Endothelial cell of umbilical vein (primary cell): ENCODE results near the gene PDSS2. TPM values are rescaled to one million over a fixed set of nuclear protein-coding genes. Genes with fewer than 3 reads are reported as not detected.

Experiments
- BruUV-seq: library from RNA; stranded (reverse); fragments of 400-500 nt; replicated peaks from 2 replicates; lab custom pipeline; 2021; lab: Mats Ljungman, UMichigan
- CTCF ChIA-PET: fragments of 300-600, 350-600 bp; sonication (Branson Sonifier 250); formaldehyde crosslinking; loops from one replicate; lab custom pipeline; 2021; ENCODE audit warnings: antibody characterized with exemption, inconsistent platforms; lab: Charles Lee
- POLR2A ChIA-PET: fragments of 300-600, 350-600 bp; sonication (Branson Sonifier 250); formaldehyde crosslinking; loops from one replicate; lab custom pipeline; 2021; ENCODE audit warnings: antibody characterized with exemption, inconsistent platforms; lab: Charles Lee
- DNase-seq: peaks from one replicate; pipeline ENCODE4 v3.0.0-alpha.2; 2011; ENCODE audit warnings: low read depth, low spot score
- FAIRE-seq: peaks from 2 replicates; lab custom pipeline; 2011; peaks lifted over from hg19 to GRCh38; lab: Jason Lieb, UNC
- H2AFZ ChIP-seq: 2 replicates; pipeline ENCODE4 v1.6.0; 2012; ENCODE audit warnings: low read depth, low read length, control low read depth, inconsistent platforms
- H3K27ac ChIP-seq: 2 replicates; pipeline ENCODE4 v1.5.1; 2011; ENCODE audit warnings: low read depth, mild to moderate bottlenecking, control low read depth, low read length, moderate library complexity; ENCODE audit not compliant: insufficient read depth
- H3K27me3 ChIP-seq, 2 experiments: 2 replicates each; pipeline versions ENCODE4 v1.6.0 to v1.6.1; 2011; ENCODE audit warnings: low read length in 2 of 2, mixed read lengths in 1 of 2; ENCODE audit not compliant: control insufficient read depth in 2 of 2, insufficient read depth in 2 of 2
- H3K36me3 ChIP-seq, 2 experiments: 2 replicates in 1 of 2; 3 replicates in 1 of 2; pipeline ENCODE4 v1.5.1; 2011; ENCODE audit warnings: low read length in 2 of 2, mild to moderate bottlenecking in 1 of 2, moderate library complexity in 1 of 2; ENCODE audit not compliant: control insufficient read depth in 2 of 2, insufficient read depth in 2 of 2; ENCODE audit errors: extremely low read depth in 1 of 2
- H3K4me1 ChIP-seq: 3 replicates; pipeline ENCODE4 v1.5.1; 2011; ENCODE audit warnings: mild to moderate bottlenecking, low read length; ENCODE audit not compliant: control insufficient read depth, insufficient read depth; ENCODE audit errors: extremely low read depth
- H3K4me2 ChIP-seq: 2 replicates; pipeline ENCODE4 v1.6.1; 2011; ENCODE audit warnings: low read length, control low read depth, mixed read lengths; ENCODE audit not compliant: insufficient read depth
- H3K4me3 ChIP-seq, 3 experiments: fragments of 200-600 bp in 1 of 3; sonication (generic), shearing (Covaris generic) in 1 of 3; replicated peaks in 1 of 3; 2 replicates each; pipeline ENCODE4 v1.5.1; 2011 to 2016; ENCODE audit warnings: control low read depth in 3 of 3, low read length in 3 of 3, mild to moderate bottlenecking in 2 of 3, inconsistent platforms in 1 of 3, low read depth in 1 of 3, moderate library complexity in 1 of 3; ENCODE audit not compliant: insufficient read depth in 1 of 3
- H3K79me2 ChIP-seq: 2 replicates; pipeline ENCODE4 v1.6.0; 2012; ENCODE audit warnings: low read length, inconsistent platforms; ENCODE audit not compliant: control insufficient read depth, insufficient read depth
- H3K9ac ChIP-seq: replicated peaks from 2 replicates; pipeline ENCODE3; 2011; ENCODE audit warnings: low read length, control low read depth; ENCODE audit not compliant: insufficient read depth; ENCODE audit errors: extremely low read depth
- H3K9me1 ChIP-seq: replicated peaks from 3 replicates; pipeline ENCODE4 v1.6.0; 2011; ENCODE audit warnings: mild to moderate bottlenecking, low read length; ENCODE audit not compliant: control insufficient read depth, insufficient read depth; ENCODE audit errors: extremely low read depth
- H3K9me3 ChIP-seq: replicated peaks from 2 replicates; pipeline ENCODE4 v1.5.1; 2012; ENCODE audit warnings: low read length, inconsistent platforms; ENCODE audit not compliant: control insufficient read depth, insufficient read depth
- H4K20me1 ChIP-seq: replicated peaks from 2 replicates; pipeline ENCODE3; 2011; ENCODE audit warnings: mild to moderate bottlenecking, low read length; ENCODE audit not compliant: control insufficient read depth, insufficient read depth; ENCODE audit errors: extremely low read depth
- CTCF ChIP-seq, 2 donors: IDR thresholded peaks; 1 replicate in 1 of 2; 2 replicates in 1 of 2; pipeline ENCODE4 v1.5.1; 2011; ENCODE audit warnings: low read length in 2 of 2, mild to moderate bottlenecking in 2 of 2, moderate library complexity in 2 of 2, control low read depth in 1 of 2, inconsistent platforms in 1 of 2, low read depth in 1 of 2; ENCODE audit not compliant: insufficient read depth in 1 of 2; ENCODE audit errors: extremely low read depth in 1 of 2
- EZH2 ChIP-seq: IDR thresholded peaks from 2 replicates; pipeline ENCODE4 v1.6.1; 2012; ENCODE audit warnings: borderline replicate concordance, low read depth, mild to moderate bottlenecking, moderate library complexity, low read length, inconsistent platforms; ENCODE audit not compliant: severe bottlenecking
- FOS ChIP-seq: IDR thresholded peaks from 2 replicates; pipeline ENCODE4 v1.6.1; 2011; ENCODE audit warnings: mild to moderate bottlenecking, low read length, moderate library complexity, borderline replicate concordance; ENCODE audit not compliant: insufficient read depth
- JUN ChIP-seq: IDR thresholded peaks from 2 replicates; pipeline ENCODE4 v1.6.1; 2011; ENCODE audit warnings: borderline replicate concordance, low read depth; ENCODE audit not compliant: insufficient read length, insufficient read depth
- MAX ChIP-seq: IDR thresholded peaks from 2 replicates; pipeline ENCODE4 v1.6.1; 2011; ENCODE audit not compliant: insufficient read depth, insufficient read length
- MYC ChIP-seq: IDR thresholded peaks from one replicate; pipeline ENCODE4 v1.6.1; 2011; ENCODE audit warnings: mild to moderate bottlenecking, low read depth, low read length
- POLR2A ChIP-seq: IDR thresholded peaks from 2 replicates; pipeline ENCODE4 v1.6.1; 2012; ENCODE audit warnings: low read depth, mild to moderate bottlenecking, control low read depth, low read length
- POLR2AphosphoS5 ChIP-seq: IDR thresholded peaks from 2 replicates; pipeline ENCODE4 v1.6.1; 2012; ENCODE audit warnings: low read depth, mild to moderate bottlenecking, control low read depth, low read length, moderate library complexity; ENCODE audit not compliant: insufficient read depth
- dilution Hi-C: fragments of 300-500 bp; cut with MboI; formaldehyde crosslinking; loops from one replicate; pipeline ENCODE4 v1.15.0; 2019; ENCODE audit warnings: low sequenced_read_pairs; ENCODE audit not compliant: extremely low pct_ligation_motif_present
- intact Hi-C: fragments of 100-400 bp; cut with micrococcal nuclease; formaldehyde crosslinking; loops from one replicate; pipeline ENCODE4 v1.10.0; 2022
- polyA plus RNA-seq, 4 experiments: library from polyadenylated mRNA; depleted of rRNA in 3 of 4; stranded (reverse) in 3 of 4; unstranded in 1 of 4; fragments of >200 nt; gene quantifications; 2 replicates each; pipeline versions ENCODE4 v1.2.1 to v1.2.3, GENCODE V29; 2011 to 2012; ENCODE audit warnings: missing spikeins in 1 of 4
- total RNA-seq: library from RNA; stranded (reverse); gene quantifications from 2 replicates; pipeline ENCODE4 v1.2.3, GENCODE V29; 2021

PDSS2 gene
- total and polyA plus RNA-seq, 2 donors (not counting 3 experiments of a cell fraction or from before 2014, with no cell fraction given): 7.6 to 9.3 TPM

- Histone ChIP-seq H3K27me3 (peaks cover 9 to 11% of the 10 kb centered on the region in 2 experiments), H3K36me3 (no peaks in the 10 kb centered on the region), H3K9me3 (no peaks in the 10 kb centered on the region), H3K4me1 (no peaks in the 10 kb centered on the region), H3K9ac (no peak overlapping the region), H3K9me1 (no peaks in the 10 kb centered on the region), H3K79me2 (no peaks in the 10 kb centered on the region), H2AFZ (no peak overlapping the region), H4K20me1 (no peaks in the 10 kb centered on the region), H3K4me2 (no peak overlapping the region), H3K27ac (no peak overlapping the region), H3K4me3 (no peak overlapping the region)
- POLR2A ChIA-PET: no interaction called here
- CTCF ChIA-PET: no interaction called here
- TF ChIP-seq POLR2AphosphoS5: no peak
- no peak for TF ChIP-seq JUN
- TF ChIP-seq POLR2A: no peak
- TF ChIP-seq EZH2: no peak
- no peak for TF ChIP-seq MYC
- no peak for TF ChIP-seq CTCF (IDR thresholded peaks at IDR 0.05; ENCODE audit: extremely low read depth in 1 of 2, insufficient read depth in 1 of 2, low read depth in 1 of 2, low read length in 2 of 2)
- no peak for TF ChIP-seq FOS
- TF ChIP-seq MAX: no peak
- dilution Hi-C loops: no loop called here
- FAIRE-seq: no peak
- no TSS peak for BruUV-seq
- no peak for DNase-seq
- intact Hi-C loops: no loop called here
Measured at GRCh38 chr6:107466062-107466461, 6.7 kb upstream of the PDSS2 start.
